HG02981 (cell line): Measurements from ENCODE around the gene NPTXR.

ENCODE experiments used
- ATAC-seq: cut with Tn5 transposase; IDR thresholded peaks from one replicate; pipeline ENCODE4 v1.9.1; 2021; ENCODE audit warnings: mild to moderate bottlenecking, moderate library complexity; ENCODE audit not compliant: unreplicated experiment

Gene NPTXR

GRCh38 chr22:38774496-38775166 lies 69.2 kb downstream of the NPTXR start:
- ATAC-seq, result no peak

GRCh38 chr22:38773363-38773946 lies 70.4 kb downstream of the NPTXR start:
- ATAC-seq, result no peak

GRCh38 chr22:38772623-38772873 lies 71.3 kb downstream of the NPTXR start:
- no peak for ATAC-seq

GRCh38 chr22:38770257-38770949 lies 73.4 kb downstream of the NPTXR start:
- no peak for ATAC-seq
